ENCODE data around the gene IPO4. TPM values are rescaled to one million over a fixed set of nuclear protein-coding genes. Genes with fewer than 3 reads are reported as not detected.

Gene IPO4
- total and polyA plus RNA-seq, 2 of the 13 experiments (the other 11 are each of a cell fraction or from before 2014, with no cell fraction given), result 39.0 to 179 TPM

- TF ChIP-seq PRDM15 (CRISPR knock-in tag; IDR thresholded peaks at IDR 0.05) (peak; percentile 71; the same call in 1 of the 2 replicates), ATF6 (CRISPR knock-in tag; conservative IDR thresholded peaks at IDR 0.05) (peak; percentile 95), ZSCAN20 (CRISPR knock-in tag; IDR thresholded peaks at IDR 0.05; ENCODE audit: borderline replicate concordance) (no peak), ZNF382 (CRISPR knock-in tag; IDR thresholded peaks at IDR 0.05; ENCODE audit: borderline replicate concordance) (no peak), ZBTB8A (CRISPR knock-in tag; IDR thresholded peaks at IDR 0.05; ENCODE audit: borderline replicate concordance, low read depth) (no peak), ZNF318 (CRISPR knock-in tag; IDR thresholded peaks at IDR 0.05) (peak; percentile 97), ZNF678 (CRISPR knock-in tag; IDR thresholded peaks at IDR 0.05) (no peak), NR2F6 (IDR thresholded peaks at IDR 0.05) (peak; percentile 88), NR2F6 (CRISPR knock-in tag; IDR thresholded peaks at IDR 0.05) (peak; percentile 98), SUZ12 (IDR thresholded peaks at IDR 0.05; ENCODE audit: low read depth, low read length) (no peak), ZNF850 (CRISPR knock-in tag; conservative IDR thresholded peaks at IDR 0.05) (no peak), MIXL1 (CRISPR knock-in tag; IDR thresholded peaks at IDR 0.05) (peak; percentile 99), ZKSCAN8 (CRISPR knock-in tag; IDR thresholded peaks at IDR 0.05; ENCODE audit: borderline replicate concordance) (peak; percentile 99), ERF (CRISPR knock-in tag; IDR thresholded peaks at IDR 0.05) (peak; percentile 100)
These were observed 27.5 kb downstream of the IPO4 start, which contains the start of gene IRF9 (continued) for GRCh38 chr14:24160850-24161804.

Measured in HepG2 (cell line).